HEK293 (cell line): ENCODE measurements around the gene INTS6L.

Experiments used
- CTCF ChIA-PET: fragments of 350-600 bp; formaldehyde crosslinking; extraction: SDS; loops from one replicate; lab custom pipeline; 2021; ENCODE audit warnings: antibody characterized with exemption; lab: Yijun Ruan, JAX
- POLR2A ChIA-PET: fragments of 300-600 bp; formaldehyde crosslinking; extraction: SDS; loops from one replicate; lab custom pipeline; 2020; ENCODE audit warnings: antibody characterized with exemption, inconsistent platforms; lab: Yijun Ruan, JAX
- H3K27ac ChIP-seq: fragments of 200-500 bp; sonication (Bioruptor generic); 2 replicates; pipeline ENCODE4 v1.5.1; 2014; ENCODE audit warnings: low read depth, low read length, control low read depth, inconsistent platforms; ENCODE audit errors: extremely low read depth
- H3K36me3 ChIP-seq, 2 experiments: fragments of 200-500 bp in 1 of 2; sonication (Bioruptor generic) in 1 of 2; 1 replicate in 1 of 2; 2 replicates in 1 of 2; pipeline ENCODE4 v1.5.1; 2014 to 2017; ENCODE audit warnings: inconsistent platforms in 2 of 2, low read length in 2 of 2; ENCODE audit not compliant: control insufficient read depth in 2 of 2, insufficient read depth in 1 of 2
- H3K4me1 ChIP-seq: fragments of 200-500 bp; sonication (Bioruptor generic); 2 replicates; pipeline ENCODE4 v1.5.1; 2014; ENCODE audit warnings: mild to moderate bottlenecking, low read length, inconsistent platforms; ENCODE audit not compliant: control insufficient read depth, insufficient read depth
- H3K4me3 ChIP-seq: 2 replicates; pipeline ENCODE4 v1.5.1; 2011; ENCODE audit warnings: low read depth, mild to moderate bottlenecking, control low read depth, low read length, moderate library complexity
- H3K9me3 ChIP-seq: fragments of 200-500 bp; sonication (Bioruptor generic); 2 replicates; pipeline ENCODE4 v1.5.1; 2014; ENCODE audit warnings: low read depth, low read length, inconsistent platforms; ENCODE audit not compliant: control insufficient read depth, insufficient read depth
- FEZF1 ChIP-seq: fragments of 450-650 bp; formaldehyde crosslinking; IDR thresholded peaks from 2 replicates; pipeline ENCODE4 v1.5.1; 2016; ENCODE audit warnings: missing biosample characterization, missing genetic modification characterization
- GLI2 ChIP-seq: fragments of 450-650 bp; formaldehyde crosslinking; IDR thresholded peaks from 2 replicates; pipeline ENCODE4; 2017; ENCODE audit warnings: missing biosample characterization, missing genetic modification characterization, low read depth, borderline replicate concordance
- HOXA7 ChIP-seq: sonication (generic); formaldehyde crosslinking; IDR thresholded peaks from 2 replicates; pipeline ENCODE4 v1.8.1; 2022; ENCODE audit warnings: missing genetic modification reagents, borderline replicate concordance
- OSR2 ChIP-seq: fragments of 450-650 bp; formaldehyde crosslinking; IDR thresholded peaks from 2 replicates; pipeline ENCODE4 v1.5.1; 2016; ENCODE audit warnings: missing biosample characterization, missing genetic modification characterization
- SP7 ChIP-seq: fragments of 450-650 bp; formaldehyde crosslinking; IDR thresholded peaks from 2 replicates; pipeline ENCODE4 v1.5.1; 2016; ENCODE audit warnings: missing biosample characterization, missing genetic modification characterization
- TRIM28 ChIP-seq: IDR thresholded peaks from 2 replicates; pipeline ENCODE4 v1.6.1; 2011; ENCODE audit warnings: low read length, control low read depth, borderline replicate concordance
- WT1 ChIP-seq: fragments of 450-650 bp; formaldehyde crosslinking; IDR thresholded peaks from 2 replicates; pipeline ENCODE4 v1.5.1; 2016; ENCODE audit warnings: missing biosample characterization, missing genetic modification characterization
- ZBTB20 ChIP-seq: fragments of 450-650 bp; formaldehyde crosslinking; IDR thresholded peaks from 2 replicates; pipeline ENCODE4 v1.5.1; 2016; ENCODE audit warnings: missing biosample characterization, missing genetic modification characterization
- ZFHX2 ChIP-seq: fragments of 450-650 bp; formaldehyde crosslinking; conservative IDR thresholded peaks from 2 replicates; pipeline ENCODE4 v1.5.1; 2016; ENCODE audit warnings: missing biosample characterization, missing genetic modification characterization
- ZNF302 ChIP-seq: fragments of 450-650 bp; formaldehyde crosslinking; IDR thresholded peaks from 2 replicates; pipeline ENCODE4 v1.5.1; 2016; ENCODE audit warnings: missing biosample characterization, missing genetic modification characterization, low read depth
- ZNF416 ChIP-seq: fragments of 450-650 bp; formaldehyde crosslinking; IDR thresholded peaks from 2 replicates; pipeline ENCODE4 v1.5.1; 2016; ENCODE audit warnings: missing biosample characterization, missing genetic modification characterization
- ZNF423 ChIP-seq: fragments of 450-650 bp; formaldehyde crosslinking; IDR thresholded peaks from 2 replicates; pipeline ENCODE4 v1.5.1; 2016; ENCODE audit warnings: missing biosample characterization, missing genetic modification characterization
- ZNF629 ChIP-seq: fragments of 450-650 bp; formaldehyde crosslinking; IDR thresholded peaks from 2 replicates; pipeline ENCODE4 v1.5.1; 2017; ENCODE audit warnings: missing biosample characterization, missing genetic modification characterization
- ZNF843 ChIP-seq: fragments of 450-650 bp; formaldehyde crosslinking; IDR thresholded peaks from 2 replicates; pipeline ENCODE4 v1.5.1; 2016; ENCODE audit warnings: missing biosample characterization, missing genetic modification characterization
- TF ChIP-seq, protein P1 (sequence below): fragments of 450-650 bp; formaldehyde crosslinking; conservative IDR thresholded peaks from 2 replicates; pipeline ENCODE4 v1.5.1; 2016; ENCODE audit warnings: low read depth, missing biosample characterization, missing genetic modification characterization
- TF ChIP-seq, protein P2 (sequence below): fragments of 450-650 bp; formaldehyde crosslinking; IDR thresholded peaks from 2 replicates; pipeline ENCODE4 v1.5.1; 2016; ENCODE audit warnings: missing biosample characterization, missing genetic modification characterization
- TF ChIP-seq, protein P3 (sequence below): fragments of 450-650 bp; formaldehyde crosslinking; IDR thresholded peaks from 2 replicates; pipeline ENCODE4 v1.5.1; 2017; ENCODE audit warnings: missing biosample characterization, missing genetic modification characterization
- TF ChIP-seq, protein P4 (sequence below): fragments of 450-650 bp; formaldehyde crosslinking; IDR thresholded peaks from 2 replicates; pipeline ENCODE4 v1.5.1; 2016; ENCODE audit warnings: missing biosample characterization, missing genetic modification characterization, borderline replicate concordance
- TF ChIP-seq, protein P5 (sequence below): fragments of 450-650 bp; formaldehyde crosslinking; IDR thresholded peaks from 2 replicates; pipeline ENCODE4 v1.5.1; 2016; ENCODE audit warnings: missing biosample characterization, missing genetic modification characterization

Gene INTS6L

DNA sequence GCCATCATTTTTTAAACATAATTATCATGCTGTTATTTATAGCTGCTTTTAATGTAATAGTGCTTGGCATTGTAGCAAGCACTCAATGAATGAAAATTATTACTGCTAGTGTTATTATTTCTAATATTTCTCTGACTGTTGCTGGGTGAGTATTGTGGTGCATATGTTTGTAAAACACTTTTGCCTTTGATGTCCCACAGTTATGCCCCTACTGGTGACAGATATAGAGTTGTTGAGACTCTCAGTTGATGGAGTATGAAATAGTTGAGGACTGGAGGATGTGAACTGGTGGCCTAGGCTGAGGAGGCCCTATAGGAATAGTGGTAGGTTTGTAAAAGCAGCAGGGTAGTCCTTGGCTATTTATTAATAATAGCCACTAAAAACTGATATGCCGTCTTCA is 9.6 kb downstream of the INTS6L start (continued):
- TF ChIP-seq, protein P1, sequence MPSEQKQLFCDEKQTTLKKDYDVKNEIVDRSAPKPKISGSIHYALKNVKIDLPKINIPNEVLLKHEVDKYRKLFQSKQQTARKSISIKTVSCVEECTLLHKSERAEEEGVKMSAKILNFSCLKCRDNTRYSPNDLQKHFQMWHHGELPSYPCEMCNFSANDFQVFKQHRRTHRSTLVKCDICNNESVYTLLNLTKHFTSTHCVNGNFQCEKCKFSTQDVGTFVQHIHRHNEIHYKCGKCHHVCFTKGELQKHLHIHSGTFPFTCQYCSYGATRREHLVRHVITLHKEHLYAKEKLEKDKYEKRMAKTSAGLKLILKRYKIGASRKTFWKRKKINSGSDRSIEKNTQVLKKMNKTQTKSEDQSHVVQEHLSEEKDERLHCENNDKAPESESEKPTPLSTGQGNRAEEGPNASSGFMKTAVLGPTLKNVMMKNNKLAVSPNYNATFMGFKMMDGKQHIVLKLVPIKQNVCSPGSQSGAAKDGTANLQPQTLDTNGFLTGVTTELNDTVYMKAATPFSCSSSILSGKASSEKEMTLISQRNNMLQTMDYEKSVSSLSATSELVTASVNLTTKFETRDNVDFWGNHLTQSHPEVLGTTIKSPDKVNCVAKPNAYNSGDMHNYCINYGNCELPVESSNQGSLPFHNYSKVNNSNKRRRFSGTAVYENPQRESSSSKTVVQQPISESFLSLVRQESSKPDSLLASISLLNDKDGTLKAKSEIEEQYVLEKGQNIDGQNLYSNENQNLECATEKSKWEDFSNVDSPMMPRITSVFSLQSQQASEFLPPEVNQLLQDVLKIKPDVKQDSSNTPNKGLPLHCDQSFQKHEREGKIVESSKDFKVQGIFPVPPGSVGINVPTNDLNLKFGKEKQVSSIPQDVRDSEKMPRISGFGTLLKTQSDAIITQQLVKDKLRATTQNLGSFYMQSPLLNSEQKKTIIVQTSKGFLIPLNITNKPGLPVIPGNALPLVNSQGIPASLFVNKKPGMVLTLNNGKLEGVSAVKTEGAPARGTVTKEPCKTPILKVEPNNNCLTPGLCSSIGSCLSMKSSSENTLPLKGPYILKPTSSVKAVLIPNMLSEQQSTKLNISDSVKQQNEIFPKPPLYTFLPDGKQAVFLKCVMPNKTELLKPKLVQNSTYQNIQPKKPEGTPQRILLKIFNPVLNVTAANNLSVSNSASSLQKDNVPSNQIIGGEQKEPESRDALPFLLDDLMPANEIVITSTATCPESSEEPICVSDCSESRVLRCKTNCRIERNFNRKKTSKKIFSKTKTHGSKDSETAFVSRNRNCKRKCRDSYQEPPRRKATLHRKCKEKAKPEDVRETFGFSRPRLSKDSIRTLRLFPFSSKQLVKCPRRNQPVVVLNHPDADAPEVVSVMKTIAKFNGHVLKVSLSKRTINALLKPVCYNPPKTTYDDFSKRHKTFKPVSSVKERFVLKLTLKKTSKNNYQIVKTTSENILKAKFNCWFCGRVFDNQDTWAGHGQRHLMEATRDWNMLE (tag by site-specific recombination) = no peak
- TF ChIP-seq ZNF302 (tag by site-specific recombination) = no peak
- TF ChIP-seq, protein P2, sequence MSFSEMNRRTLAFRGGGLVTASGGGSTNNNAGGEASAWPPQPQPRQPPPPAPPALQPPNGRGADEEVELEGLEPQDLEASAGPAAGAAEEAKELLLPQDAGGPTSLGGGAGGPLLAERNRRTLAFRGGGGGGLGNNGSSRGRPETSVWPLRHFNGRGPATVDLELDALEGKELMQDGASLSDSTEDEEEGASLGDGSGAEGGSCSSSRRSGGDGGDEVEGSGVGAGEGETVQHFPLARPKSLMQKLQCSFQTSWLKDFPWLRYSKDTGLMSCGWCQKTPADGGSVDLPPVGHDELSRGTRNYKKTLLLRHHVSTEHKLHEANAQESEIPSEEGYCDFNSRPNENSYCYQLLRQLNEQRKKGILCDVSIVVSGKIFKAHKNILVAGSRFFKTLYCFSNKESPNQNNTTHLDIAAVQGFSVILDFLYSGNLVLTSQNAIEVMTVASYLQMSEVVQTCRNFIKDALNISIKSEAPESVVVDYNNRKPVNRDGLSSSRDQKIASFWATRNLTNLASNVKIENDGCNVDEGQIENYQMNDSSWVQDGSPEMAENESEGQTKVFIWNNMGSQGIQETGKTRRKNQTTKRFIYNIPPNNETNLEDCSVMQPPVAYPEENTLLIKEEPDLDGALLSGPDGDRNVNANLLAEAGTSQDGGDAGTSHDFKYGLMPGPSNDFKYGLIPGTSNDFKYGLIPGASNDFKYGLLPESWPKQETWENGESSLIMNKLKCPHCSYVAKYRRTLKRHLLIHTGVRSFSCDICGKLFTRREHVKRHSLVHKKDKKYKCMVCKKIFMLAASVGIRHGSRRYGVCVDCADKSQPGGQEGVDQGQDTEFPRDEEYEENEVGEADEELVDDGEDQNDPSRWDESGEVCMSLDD (tag by site-specific recombination) = no peak
- TF ChIP-seq GLI2 (tag by site-specific recombination) = no peak
- TF ChIP-seq, all 188 proteins: peak for 0

DNA sequence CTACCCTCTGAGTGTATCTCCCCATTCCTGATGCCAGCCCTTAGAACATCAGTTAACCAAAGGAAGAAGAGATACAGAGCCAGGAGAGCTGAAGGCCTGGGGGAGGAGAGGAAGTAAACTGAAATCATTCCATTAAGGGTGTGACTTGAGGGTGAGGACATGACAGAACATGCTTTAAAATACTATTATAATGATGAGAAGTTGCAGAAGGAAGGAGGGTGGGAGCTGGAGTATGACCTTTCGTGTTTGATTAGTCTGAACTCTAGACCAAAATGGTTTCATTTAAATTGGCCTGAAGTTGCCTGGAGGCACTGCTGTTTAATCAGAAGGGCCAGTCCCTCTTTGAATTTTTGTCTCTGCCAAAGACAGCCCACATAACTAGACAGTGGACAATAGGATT is 11.4 kb downstream of the INTS6L start:
- Histone ChIP-seq H3K36me3 (no peaks in the 10 kb centered on the region), H3K27ac (0 out of 2 replicates have a peak overlapping the region, but pooled peaks have one; percentile 3), H3K4me1 (peaks cover 3% of the 10 kb centered on the region; the same call in 1 of the 2 replicates), H3K9me3 (no peaks in the 10 kb centered on the region), H3K4me3 (no peak overlapping the region)
- ChIA-PET CTCF (interaction anchor here (0.6 to 4.6 kb wide), 4 partner anchors 9 to 16 kb away, joined by 3 to 24 read pairs (median 4); no protein-coding TSS in a partner anchor), POLR2A (interaction anchor here (1.0 to 2.9 kb wide), 2 partner anchors 8 to 10 kb away, joined by 4 to 19 read pairs; partner anchors contain the start of gene INTS6L)
- TF ChIP-seq ZNF629 (tag by site-specific recombination) (0 out of 2 replicates have a peak, but pooled peaks have one; percentile 20), WT1 (tag by site-specific recombination) (peak; percentile 91), ZNF423 (tag by site-specific recombination) (no peak), ZBTB20 (no peak), HOXA7 (CRISPR knock-in tag) (no peak), SP7 (tag by site-specific recombination) (peak; percentile 44; the same call in 1 of the 2 replicates), FEZF1 (tag by site-specific recombination) (peak; percentile 54), TRIM28 (peak; percentile 70; the same call in 1 of the 2 replicates), ZFHX2 (tag by site-specific recombination) (peak; percentile 40; the same call in 1 of the 2 replicates), ZNF416 (tag by site-specific recombination) (no peak), OSR2 (tag by site-specific recombination) (peak; percentile 71), ZNF843 (tag by site-specific recombination) (peak; percentile 61; the same call in 1 of the 2 replicates)
- TF ChIP-seq, protein P3, sequence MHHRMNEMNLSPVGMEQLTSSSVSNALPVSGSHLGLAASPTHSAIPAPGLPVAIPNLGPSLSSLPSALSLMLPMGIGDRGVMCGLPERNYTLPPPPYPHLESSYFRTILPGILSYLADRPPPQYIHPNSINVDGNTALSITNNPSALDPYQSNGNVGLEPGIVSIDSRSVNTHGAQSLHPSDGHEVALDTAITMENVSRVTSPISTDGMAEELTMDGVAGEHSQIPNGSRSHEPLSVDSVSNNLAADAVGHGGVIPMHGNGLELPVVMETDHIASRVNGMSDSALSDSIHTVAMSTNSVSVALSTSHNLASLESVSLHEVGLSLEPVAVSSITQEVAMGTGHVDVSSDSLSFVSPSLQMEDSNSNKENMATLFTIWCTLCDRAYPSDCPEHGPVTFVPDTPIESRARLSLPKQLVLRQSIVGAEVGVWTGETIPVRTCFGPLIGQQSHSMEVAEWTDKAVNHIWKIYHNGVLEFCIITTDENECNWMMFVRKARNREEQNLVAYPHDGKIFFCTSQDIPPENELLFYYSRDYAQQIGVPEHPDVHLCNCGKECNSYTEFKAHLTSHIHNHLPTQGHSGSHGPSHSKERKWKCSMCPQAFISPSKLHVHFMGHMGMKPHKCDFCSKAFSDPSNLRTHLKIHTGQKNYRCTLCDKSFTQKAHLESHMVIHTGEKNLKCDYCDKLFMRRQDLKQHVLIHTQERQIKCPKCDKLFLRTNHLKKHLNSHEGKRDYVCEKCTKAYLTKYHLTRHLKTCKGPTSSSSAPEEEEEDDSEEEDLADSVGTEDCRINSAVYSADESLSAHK (tag by site-specific recombination) = peak; percentile 62; the same call in 1 of the 2 replicates
- TF ChIP-seq, protein P4, sequence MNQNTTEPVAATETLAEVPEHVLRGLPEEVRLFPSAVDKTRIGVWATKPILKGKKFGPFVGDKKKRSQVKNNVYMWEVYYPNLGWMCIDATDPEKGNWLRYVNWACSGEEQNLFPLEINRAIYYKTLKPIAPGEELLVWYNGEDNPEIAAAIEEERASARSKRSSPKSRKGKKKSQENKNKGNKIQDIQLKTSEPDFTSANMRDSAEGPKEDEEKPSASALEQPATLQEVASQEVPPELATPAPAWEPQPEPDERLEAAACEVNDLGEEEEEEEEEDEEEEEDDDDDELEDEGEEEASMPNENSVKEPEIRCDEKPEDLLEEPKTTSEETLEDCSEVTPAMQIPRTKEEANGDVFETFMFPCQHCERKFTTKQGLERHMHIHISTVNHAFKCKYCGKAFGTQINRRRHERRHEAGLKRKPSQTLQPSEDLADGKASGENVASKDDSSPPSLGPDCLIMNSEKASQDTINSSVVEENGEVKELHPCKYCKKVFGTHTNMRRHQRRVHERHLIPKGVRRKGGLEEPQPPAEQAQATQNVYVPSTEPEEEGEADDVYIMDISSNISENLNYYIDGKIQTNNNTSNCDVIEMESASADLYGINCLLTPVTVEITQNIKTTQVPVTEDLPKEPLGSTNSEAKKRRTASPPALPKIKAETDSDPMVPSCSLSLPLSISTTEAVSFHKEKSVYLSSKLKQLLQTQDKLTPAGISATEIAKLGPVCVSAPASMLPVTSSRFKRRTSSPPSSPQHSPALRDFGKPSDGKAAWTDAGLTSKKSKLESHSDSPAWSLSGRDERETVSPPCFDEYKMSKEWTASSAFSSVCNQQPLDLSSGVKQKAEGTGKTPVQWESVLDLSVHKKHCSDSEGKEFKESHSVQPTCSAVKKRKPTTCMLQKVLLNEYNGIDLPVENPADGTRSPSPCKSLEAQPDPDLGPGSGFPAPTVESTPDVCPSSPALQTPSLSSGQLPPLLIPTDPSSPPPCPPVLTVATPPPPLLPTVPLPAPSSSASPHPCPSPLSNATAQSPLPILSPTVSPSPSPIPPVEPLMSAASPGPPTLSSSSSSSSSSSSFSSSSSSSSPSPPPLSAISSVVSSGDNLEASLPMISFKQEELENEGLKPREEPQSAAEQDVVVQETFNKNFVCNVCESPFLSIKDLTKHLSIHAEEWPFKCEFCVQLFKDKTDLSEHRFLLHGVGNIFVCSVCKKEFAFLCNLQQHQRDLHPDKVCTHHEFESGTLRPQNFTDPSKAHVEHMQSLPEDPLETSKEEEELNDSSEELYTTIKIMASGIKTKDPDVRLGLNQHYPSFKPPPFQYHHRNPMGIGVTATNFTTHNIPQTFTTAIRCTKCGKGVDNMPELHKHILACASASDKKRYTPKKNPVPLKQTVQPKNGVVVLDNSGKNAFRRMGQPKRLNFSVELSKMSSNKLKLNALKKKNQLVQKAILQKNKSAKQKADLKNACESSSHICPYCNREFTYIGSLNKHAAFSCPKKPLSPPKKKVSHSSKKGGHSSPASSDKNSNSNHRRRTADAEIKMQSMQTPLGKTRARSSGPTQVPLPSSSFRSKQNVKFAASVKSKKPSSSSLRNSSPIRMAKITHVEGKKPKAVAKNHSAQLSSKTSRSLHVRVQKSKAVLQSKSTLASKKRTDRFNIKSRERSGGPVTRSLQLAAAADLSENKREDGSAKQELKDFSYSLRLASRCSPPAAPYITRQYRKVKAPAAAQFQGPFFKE (tag by site-specific recombination) = no peak
- TF ChIP-seq, protein P5, sequence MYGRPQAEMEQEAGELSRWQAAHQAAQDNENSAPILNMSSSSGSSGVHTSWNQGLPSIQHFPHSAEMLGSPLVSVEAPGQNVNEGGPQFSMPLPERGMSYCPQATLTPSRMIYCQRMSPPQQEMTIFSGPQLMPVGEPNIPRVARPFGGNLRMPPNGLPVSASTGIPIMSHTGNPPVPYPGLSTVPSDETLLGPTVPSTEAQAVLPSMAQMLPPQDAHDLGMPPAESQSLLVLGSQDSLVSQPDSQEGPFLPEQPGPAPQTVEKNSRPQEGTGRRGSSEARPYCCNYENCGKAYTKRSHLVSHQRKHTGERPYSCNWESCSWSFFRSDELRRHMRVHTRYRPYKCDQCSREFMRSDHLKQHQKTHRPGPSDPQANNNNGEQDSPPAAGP (tag by site-specific recombination) = peak; percentile 91
